ENCODE results near the gene ZNF438.

The ZNF438 gene

DNA sequence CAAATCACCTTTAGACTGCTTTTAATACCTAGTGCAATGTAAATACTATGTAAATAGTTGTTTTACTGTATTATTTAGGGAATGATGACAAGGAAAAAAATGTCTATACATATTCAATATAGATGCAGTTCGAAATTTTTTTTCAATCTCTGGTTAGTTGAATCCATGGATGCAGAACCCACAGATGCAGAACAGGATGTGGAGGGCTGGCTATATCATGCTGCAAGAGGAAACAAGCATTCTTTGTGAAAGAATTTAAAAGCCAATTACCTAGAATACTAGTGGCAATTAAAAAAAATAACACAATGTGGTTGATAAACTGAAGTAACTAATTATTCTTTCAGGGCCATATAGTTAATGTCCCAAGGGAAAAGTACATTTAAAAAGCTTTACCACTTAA lies 170.4 kb downstream of the ZNF438 start:
- TF ChIP-seq, protein P1, sequence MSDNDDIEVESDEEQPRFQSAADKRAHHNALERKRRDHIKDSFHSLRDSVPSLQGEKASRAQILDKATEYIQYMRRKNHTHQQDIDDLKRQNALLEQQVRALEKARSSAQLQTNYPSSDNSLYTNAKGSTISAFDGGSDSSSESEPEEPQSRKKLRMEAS (IDR thresholded peaks at IDR 0.05) = no peak
- TF ChIP-seq NFIC (IDR thresholded peaks at IDR 0.05) (no peak), EP300 (IDR thresholded peaks at IDR 0.05; ENCODE audit: borderline replicate concordance) (no peak), TCF12 (IDR thresholded peaks at IDR 0.05; ENCODE audit: low read depth) (no peak), EGR1 (IDR thresholded peaks at IDR 0.05) (no peak), RAD21 (IDR thresholded peaks at IDR 0.05; ENCODE audit: low read depth) (no peak), TAF1 (IDR thresholded peaks at IDR 0.05; ENCODE audit: low read depth) (no peak), YY1 (IDR thresholded peaks at IDR 0.05; ENCODE audit: low read depth) (no peak), CREB1 (IDR thresholded peaks at IDR 0.05; ENCODE audit: low read depth) (no peak)
- TF ChIP-seq, protein P2, sequence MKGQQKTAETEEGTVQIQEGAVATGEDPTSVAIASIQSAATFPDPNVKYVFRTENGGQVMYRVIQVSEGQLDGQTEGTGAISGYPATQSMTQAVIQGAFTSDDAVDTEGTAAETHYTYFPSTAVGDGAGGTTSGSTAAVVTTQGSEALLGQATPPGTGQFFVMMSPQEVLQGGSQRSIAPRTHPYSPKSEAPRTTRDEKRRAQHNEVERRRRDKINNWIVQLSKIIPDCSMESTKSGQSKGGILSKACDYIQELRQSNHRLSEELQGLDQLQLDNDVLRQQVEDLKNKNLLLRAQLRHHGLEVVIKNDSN (IDR thresholded peaks at IDR 0.05) = no peak

GRCh38 chr10:30858499-30858898 lies 173.2 kb downstream of the ZNF438 start:
- TF ChIP-seq, protein P1 (IDR thresholded peaks at IDR 0.05) = no peak
- TF ChIP-seq CEBPB (IDR thresholded peaks at IDR 0.05) (no peak), TAF1 (IDR thresholded peaks at IDR 0.05; ENCODE audit: low read depth) (no peak), EGR1 (IDR thresholded peaks at IDR 0.05) (no peak), RAD21 (IDR thresholded peaks at IDR 0.05; ENCODE audit: low read depth) (no peak), TEAD4 (IDR thresholded peaks at IDR 0.05) (no peak)
- TF ChIP-seq, protein P2 (IDR thresholded peaks at IDR 0.05) = no peak

DNA sequence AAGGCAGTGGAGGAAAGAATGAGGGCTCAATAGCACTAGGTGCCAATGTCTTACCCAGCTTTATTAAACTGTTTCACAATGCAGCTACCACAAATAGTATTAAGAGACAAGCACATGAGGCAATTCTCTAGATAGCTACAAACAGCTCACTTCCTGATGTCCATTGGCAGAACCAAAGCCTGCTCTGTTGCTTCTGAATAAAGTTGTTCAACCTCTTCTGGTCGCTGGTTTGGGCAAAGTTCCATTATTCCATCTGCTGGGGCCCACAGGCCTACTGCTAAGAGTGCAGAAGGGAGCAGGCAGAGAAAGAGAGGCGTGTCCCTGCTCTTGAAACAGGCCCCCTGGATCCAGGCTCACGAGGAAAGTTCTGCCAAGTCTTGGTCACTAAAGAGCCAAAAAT lies 173.9 kb downstream of the ZNF438 start:
- TF ChIP-seq TCF12 (IDR thresholded peaks at IDR 0.05; ENCODE audit: low read depth) (no peak), FOXM1 (IDR thresholded peaks at IDR 0.05; ENCODE audit: borderline replicate concordance, low read depth) (no peak), TEAD4 (IDR thresholded peaks at IDR 0.05) (no peak), REST (IDR thresholded peaks at IDR 0.05; ENCODE audit: low read depth) (no peak), EGR1 (IDR thresholded peaks at IDR 0.05) (no peak), YY1 (IDR thresholded peaks at IDR 0.05; ENCODE audit: low read depth) (no peak), RAD21 (IDR thresholded peaks at IDR 0.05; ENCODE audit: low read depth) (no peak), CEBPB (IDR thresholded peaks at IDR 0.05) (no peak), CREB1 (IDR thresholded peaks at IDR 0.05; ENCODE audit: low read depth) (no peak), TAF1 (IDR thresholded peaks at IDR 0.05; ENCODE audit: low read depth) (no peak), NFIC (IDR thresholded peaks at IDR 0.05) (no peak), EP300 (IDR thresholded peaks at IDR 0.05; ENCODE audit: borderline replicate concordance) (no peak)
- TF ChIP-seq, protein P2 (IDR thresholded peaks at IDR 0.05) = no peak
- TF ChIP-seq, protein P1 (IDR thresholded peaks at IDR 0.05) = no peak

GRCh38 chr10:30855131-30855530 lies 176.5 kb downstream of the ZNF438 start:
- TF ChIP-seq TCF12 (IDR thresholded peaks at IDR 0.05; ENCODE audit: low read depth) = no peak
- TF ChIP-seq, protein P1 (IDR thresholded peaks at IDR 0.05) = no peak
- no peak for TF ChIP-seq CEBPB (IDR thresholded peaks at IDR 0.05)
- TF ChIP-seq YY1 (IDR thresholded peaks at IDR 0.05; ENCODE audit: low read depth) = no peak

- TF ChIP-seq REST (IDR thresholded peaks at IDR 0.05; ENCODE audit: low read depth) (no peak), EP300 (IDR thresholded peaks at IDR 0.05; ENCODE audit: borderline replicate concordance) (no peak), TEAD4 (IDR thresholded peaks at IDR 0.05) (no peak), CEBPB (IDR thresholded peaks at IDR 0.05) (no peak), FOXM1 (IDR thresholded peaks at IDR 0.05; ENCODE audit: borderline replicate concordance, low read depth) (no peak), TAF1 (IDR thresholded peaks at IDR 0.05; ENCODE audit: low read depth) (no peak), ZBTB7A (IDR thresholded peaks at IDR 0.05; ENCODE audit: low read depth) (no peak), YY1 (IDR thresholded peaks at IDR 0.05; ENCODE audit: low read depth) (no peak), RAD21 (IDR thresholded peaks at IDR 0.05; ENCODE audit: low read depth) (no peak), CREB1 (IDR thresholded peaks at IDR 0.05; ENCODE audit: low read depth) (no peak)
- TF ChIP-seq, protein P1 (IDR thresholded peaks at IDR 0.05) = no peak
These were observed 177.0 kb downstream of the ZNF438 start for GRCh38 chr10:30854656-30855055.

Measured in Ishikawa (cell line).